ENCODE measurements around the gene FBXL3.
"Not testable (repeated sequence)": the region's sequence is repeated elsewhere in the genome, so short reads cannot be mapped to it uniquely, and the experiment has no call there.

Gene FBXL3

GRCh38 chr13:77014906-77015685 lies 11.9 kb downstream of the FBXL3 start:
- no peak for DNase-seq
- TF ChIP-seq POLR2A (IDR thresholded peaks at IDR 0.05; ENCODE audit: low read length), result no peak
- TF ChIP-seq GATA1 (IDR thresholded peaks at IDR 0.05; ENCODE audit: low read depth, low read length), result no peak

- DNase-seq, result no peak
- TF ChIP-seq GATA1 (IDR thresholded peaks at IDR 0.05; ENCODE audit: low read depth, low read length), result no peak
- TF ChIP-seq POLR2A (IDR thresholded peaks at IDR 0.05; ENCODE audit: low read length), result no peak
These were observed 13.0 kb downstream of the FBXL3 start for GRCh38 chr13:77013853-77014542.

GRCh38 chr13:77009719-77010118 lies 17.2 kb downstream of the FBXL3 start:
- DNase-seq, result not testable (repeated sequence)

GRCh38 chr13:77009011-77009410 lies 17.9 kb downstream of the FBXL3 start:
- TF ChIP-seq GATA1 (IDR thresholded peaks at IDR 0.05; ENCODE audit: low read depth, low read length), result no peak
- no peak for DNase-seq

GRCh38 chr13:77008337-77008736 lies 18.6 kb downstream of the FBXL3 start:
- DNase-seq, result not testable (repeated sequence)

- DNase-seq, result peak; percentile 21 to 42
These were observed 24.3 kb downstream of the FBXL3 start for GRCh38 chr13:77002590-77003190.

GRCh38 chr13:77001963-77002587 lies 24.9 kb downstream of the FBXL3 start:
- TF ChIP-seq POLR2A (IDR thresholded peaks at IDR 0.05; ENCODE audit: low read length) (no peak), GATA1 (IDR thresholded peaks at IDR 0.05; ENCODE audit: low read depth, low read length) (no peak)
- DNase-seq, result no peak

More at GRCh38 chr13:77002590-77003190, 24.3 kb downstream of the FBXL3 start:
- TF ChIP-seq GATA1 (IDR thresholded peaks at IDR 0.05; ENCODE audit: low read depth, low read length) (no peak), POLR2A (IDR thresholded peaks at IDR 0.05; ENCODE audit: low read length) (no peak)

GRCh38 chr13:77001540-77001939 lies 25.4 kb downstream of the FBXL3 start:
- no peak for TF ChIP-seq POLR2A (IDR thresholded peaks at IDR 0.05; ENCODE audit: low read length)
- TF ChIP-seq GATA1 (IDR thresholded peaks at IDR 0.05; ENCODE audit: low read depth, low read length), result no peak
- DNase-seq, result no peak

- TF ChIP-seq POLR2A (IDR thresholded peaks at IDR 0.05; ENCODE audit: low read length) (no peak), GATA1 (IDR thresholded peaks at IDR 0.05; ENCODE audit: low read depth, low read length) (no peak)
- no peak for DNase-seq
These were observed 26.5 kb downstream of the FBXL3 start for GRCh38 chr13:77000475-77000874.

GRCh38 chr13:76994281-76994680 lies 32.7 kb downstream of the FBXL3 start:
- DNase-seq, result no peak
- no peak for TF ChIP-seq GATA1 (IDR thresholded peaks at IDR 0.05; ENCODE audit: low read depth, low read length)
- TF ChIP-seq POLR2A (IDR thresholded peaks at IDR 0.05; ENCODE audit: low read length), result no peak

- TF ChIP-seq POLR2A (IDR thresholded peaks at IDR 0.05; ENCODE audit: low read length), result no peak
- TF ChIP-seq GATA1 (IDR thresholded peaks at IDR 0.05; ENCODE audit: low read depth, low read length), result no peak
- no peak for DNase-seq
These were observed 33.5 kb downstream of the FBXL3 start for GRCh38 chr13:76993473-76993872.

GRCh38 chr13:76993021-76993420 lies 33.9 kb downstream of the FBXL3 start:
- TF ChIP-seq GATA1 (IDR thresholded peaks at IDR 0.05; ENCODE audit: low read depth, low read length), result no peak
- no peak for TF ChIP-seq POLR2A (IDR thresholded peaks at IDR 0.05; ENCODE audit: low read length)
- DNase-seq, result no peak

- peak in 1 of 2 experiments; percentile 62 for DNase-seq
- no peak for TF ChIP-seq GATA1 (IDR thresholded peaks at IDR 0.05; ENCODE audit: low read depth, low read length)
- TF ChIP-seq POLR2A (IDR thresholded peaks at IDR 0.05; ENCODE audit: low read length), result no peak
These were observed 34.4 kb downstream of the FBXL3 start for GRCh38 chr13:76992548-76993001.

GRCh38 chr13:76991796-76992547 lies 35.0 kb downstream of the FBXL3 start, which contains the start of gene CLN5:
Gene CLN5 (plus strand): TSS chr13:76992081. CDS start chr13:76992099, 18 bp downstream.
- TF ChIP-seq GATA1 (IDR thresholded peaks at IDR 0.05; ENCODE audit: low read depth, low read length), result no peak
- peak; percentile 96 for TF ChIP-seq POLR2A (IDR thresholded peaks at IDR 0.05; ENCODE audit: low read length)
- DNase-seq, result peak; percentile 95 to 96
